HL-60 (cell line): ENCODE measurements around the gene FMN1.

Source experiments
- DNase-seq, 2 experiments: peaks; one replicate each; pipeline ENCODE4 v3.0.0-alpha.2; 2010 to 2020; ENCODE audit warnings: low read depth in 1 of 2, low spot score in 1 of 2
- H3K27ac ChIP-seq: fragments of 250-450 bp; sonication (Bioruptor Pico); replicated peaks from 2 replicates; pipeline ENCODE4 v1.5.1; 2020; ENCODE audit warnings: mild to moderate bottlenecking, moderate library complexity
- H3K27me3 ChIP-seq: fragments of 250-450 bp; sonication (Bioruptor Pico); 2 replicates; pipeline ENCODE4 v1.5.1; 2021; ENCODE audit warnings: mild to moderate bottlenecking, moderate library complexity; ENCODE audit not compliant: insufficient read depth, poor library complexity, severe bottlenecking
- H3K4me3 ChIP-seq: replicated peaks from 2 replicates; pipeline ENCODE4 v1.5.1; 2011; ENCODE audit warnings: mild to moderate bottlenecking, control low read depth, low read length; ENCODE audit not compliant: insufficient read depth
- GABPA ChIP-seq: IDR thresholded peaks from 2 replicates; pipeline ENCODE4 v1.6.1; 2012; ENCODE audit warnings: low read depth
- POLR2AphosphoS5 ChIP-seq: IDR thresholded peaks from 2 replicates; pipeline ENCODE4 v1.6.1; 2012; ENCODE audit warnings: low read depth
- SPI1 ChIP-seq: IDR thresholded peaks from 2 replicates; pipeline ENCODE4 v1.6.1; 2012; ENCODE audit warnings: low read depth, mild to moderate bottlenecking, borderline replicate concordance
- TF ChIP-seq, protein P1 (sequence below): IDR thresholded peaks from 2 replicates; pipeline ENCODE4 v1.6.1; 2012; ENCODE audit warnings: low read depth; ENCODE audit not compliant: insufficient replicate concordance
- TF ChIP-seq, protein P2 (sequence below): IDR thresholded peaks from one replicate; pipeline ENCODE4 v1.5.1; 2011; ENCODE audit warnings: low read length, control low read depth, inconsistent platforms; ENCODE audit not compliant: insufficient read depth

The FMN1 gene

DNA sequence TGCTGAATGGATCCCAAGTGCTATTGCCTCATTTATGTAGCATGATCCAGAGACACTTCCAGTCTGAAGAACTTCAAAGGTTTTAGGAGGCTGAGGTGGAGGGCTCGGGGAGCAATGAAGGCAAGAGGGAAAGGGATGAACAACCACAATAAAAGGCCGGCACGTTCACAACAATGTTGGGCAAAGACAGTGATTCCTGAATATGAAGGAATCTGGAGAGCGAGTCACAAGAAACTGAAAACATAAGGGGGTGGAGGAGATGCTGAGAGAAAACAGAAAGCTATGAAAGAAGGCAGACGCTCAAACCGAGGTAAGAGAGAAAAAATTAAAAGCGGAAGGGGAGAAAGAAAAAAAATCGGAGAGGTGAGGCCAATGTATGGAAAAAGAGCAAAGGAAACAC lies 356.6 kb downstream of the FMN1 start:
- H3K27ac ChIP-seq = no peak overlapping the region
- peaks cover 6% of the 10 kb centered on the region for H3K27me3 ChIP-seq
- TF ChIP-seq SPI1 (no peak), GABPA (no peak), POLR2AphosphoS5 (no peak)
- TF ChIP-seq, protein P1, sequence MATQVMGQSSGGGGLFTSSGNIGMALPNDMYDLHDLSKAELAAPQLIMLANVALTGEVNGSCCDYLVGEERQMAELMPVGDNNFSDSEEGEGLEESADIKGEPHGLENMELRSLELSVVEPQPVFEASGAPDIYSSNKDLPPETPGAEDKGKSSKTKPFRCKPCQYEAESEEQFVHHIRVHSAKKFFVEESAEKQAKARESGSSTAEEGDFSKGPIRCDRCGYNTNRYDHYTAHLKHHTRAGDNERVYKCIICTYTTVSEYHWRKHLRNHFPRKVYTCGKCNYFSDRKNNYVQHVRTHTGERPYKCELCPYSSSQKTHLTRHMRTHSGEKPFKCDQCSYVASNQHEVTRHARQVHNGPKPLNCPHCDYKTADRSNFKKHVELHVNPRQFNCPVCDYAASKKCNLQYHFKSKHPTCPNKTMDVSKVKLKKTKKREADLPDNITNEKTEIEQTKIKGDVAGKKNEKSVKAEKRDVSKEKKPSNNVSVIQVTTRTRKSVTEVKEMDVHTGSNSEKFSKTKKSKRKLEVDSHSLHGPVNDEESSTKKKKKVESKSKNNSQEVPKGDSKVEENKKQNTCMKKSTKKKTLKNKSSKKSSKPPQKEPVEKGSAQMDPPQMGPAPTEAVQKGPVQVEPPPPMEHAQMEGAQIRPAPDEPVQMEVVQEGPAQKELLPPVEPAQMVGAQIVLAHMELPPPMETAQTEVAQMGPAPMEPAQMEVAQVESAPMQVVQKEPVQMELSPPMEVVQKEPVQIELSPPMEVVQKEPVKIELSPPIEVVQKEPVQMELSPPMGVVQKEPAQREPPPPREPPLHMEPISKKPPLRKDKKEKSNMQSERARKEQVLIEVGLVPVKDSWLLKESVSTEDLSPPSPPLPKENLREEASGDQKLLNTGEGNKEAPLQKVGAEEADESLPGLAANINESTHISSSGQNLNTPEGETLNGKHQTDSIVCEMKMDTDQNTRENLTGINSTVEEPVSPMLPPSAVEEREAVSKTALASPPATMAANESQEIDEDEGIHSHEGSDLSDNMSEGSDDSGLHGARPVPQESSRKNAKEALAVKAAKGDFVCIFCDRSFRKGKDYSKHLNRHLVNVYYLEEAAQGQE = no peak
- TF ChIP-seq, protein P2, sequence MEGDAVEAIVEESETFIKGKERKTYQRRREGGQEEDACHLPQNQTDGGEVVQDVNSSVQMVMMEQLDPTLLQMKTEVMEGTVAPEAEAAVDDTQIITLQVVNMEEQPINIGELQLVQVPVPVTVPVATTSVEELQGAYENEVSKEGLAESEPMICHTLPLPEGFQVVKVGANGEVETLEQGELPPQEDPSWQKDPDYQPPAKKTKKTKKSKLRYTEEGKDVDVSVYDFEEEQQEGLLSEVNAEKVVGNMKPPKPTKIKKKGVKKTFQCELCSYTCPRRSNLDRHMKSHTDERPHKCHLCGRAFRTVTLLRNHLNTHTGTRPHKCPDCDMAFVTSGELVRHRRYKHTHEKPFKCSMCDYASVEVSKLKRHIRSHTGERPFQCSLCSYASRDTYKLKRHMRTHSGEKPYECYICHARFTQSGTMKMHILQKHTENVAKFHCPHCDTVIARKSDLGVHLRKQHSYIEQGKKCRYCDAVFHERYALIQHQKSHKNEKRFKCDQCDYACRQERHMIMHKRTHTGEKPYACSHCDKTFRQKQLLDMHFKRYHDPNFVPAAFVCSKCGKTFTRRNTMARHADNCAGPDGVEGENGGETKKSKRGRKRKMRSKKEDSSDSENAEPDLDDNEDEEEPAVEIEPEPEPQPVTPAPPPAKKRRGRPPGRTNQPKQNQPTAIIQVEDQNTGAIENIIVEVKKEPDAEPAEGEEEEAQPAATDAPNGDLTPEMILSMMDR = no peak
- H3K4me3 ChIP-seq = no peak overlapping the region
- no peak for DNase-seq

DNA sequence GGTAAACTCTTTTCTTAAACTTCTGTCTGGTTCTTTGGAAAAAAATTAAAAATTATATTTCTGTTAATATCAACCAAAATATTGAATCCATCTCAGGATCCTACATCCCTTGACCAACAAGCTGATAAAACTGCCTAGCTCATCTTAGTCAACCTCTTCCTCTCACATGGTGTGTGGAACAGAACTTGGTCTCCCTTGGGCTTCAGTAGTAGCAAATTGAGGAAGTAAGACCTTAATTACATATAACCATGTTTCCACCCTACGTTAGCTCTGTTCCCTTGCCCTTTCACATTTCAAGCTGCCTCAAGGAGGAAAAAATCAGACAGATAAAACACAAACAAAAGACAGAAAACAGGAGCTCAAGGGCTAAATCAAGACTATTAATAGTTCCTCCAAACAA lies 360.4 kb downstream of the FMN1 start:
- DNase-seq = peak; percentile 1 to 19

DNA sequence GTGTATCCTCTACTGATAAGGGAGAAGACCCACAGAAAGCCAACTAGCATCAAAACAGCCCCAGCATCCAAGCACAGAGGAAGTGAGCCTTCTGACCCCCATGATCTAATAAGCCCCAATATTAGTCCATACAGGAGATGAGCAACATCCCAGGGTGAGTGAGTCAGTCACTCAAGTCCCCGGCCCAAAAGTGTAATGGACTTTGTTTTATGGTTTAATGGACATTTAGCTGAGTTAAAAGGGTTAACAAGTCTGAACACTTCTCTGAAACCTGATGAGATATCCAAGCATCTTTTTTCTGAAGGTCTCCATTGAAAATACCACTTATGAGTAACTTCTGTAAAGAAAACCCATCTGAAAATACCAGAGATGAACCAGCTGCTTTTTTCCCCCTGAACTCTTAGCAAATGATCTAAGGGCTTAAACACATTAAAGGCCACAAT lies 361.1 kb downstream of the FMN1 start:
- no peak overlapping the region for H3K27ac ChIP-seq
- H3K4me3 ChIP-seq = no peak overlapping the region
- DNase-seq = no peak
- peaks cover 4% of the 10 kb centered on the region for H3K27me3 ChIP-seq
- no peak for TF ChIP-seq POLR2AphosphoS5
- TF ChIP-seq SPI1 = no peak
- TF ChIP-seq, protein P2 = no peak
- TF ChIP-seq, protein P1 = no peak
- TF ChIP-seq GABPA = no peak

More for the DNA sequence above, 360.4 kb downstream of the FMN1 start:
- H3K27me3 ChIP-seq = peaks cover 4% of the 10 kb centered on the region
- TF ChIP-seq POLR2AphosphoS5 (no peak), SPI1 (peak; percentile 14; the same call in 1 of the 2 replicates)
- H3K4me3 ChIP-seq = no peak overlapping the region
- H3K27ac ChIP-seq = no peak overlapping the region

DNA sequence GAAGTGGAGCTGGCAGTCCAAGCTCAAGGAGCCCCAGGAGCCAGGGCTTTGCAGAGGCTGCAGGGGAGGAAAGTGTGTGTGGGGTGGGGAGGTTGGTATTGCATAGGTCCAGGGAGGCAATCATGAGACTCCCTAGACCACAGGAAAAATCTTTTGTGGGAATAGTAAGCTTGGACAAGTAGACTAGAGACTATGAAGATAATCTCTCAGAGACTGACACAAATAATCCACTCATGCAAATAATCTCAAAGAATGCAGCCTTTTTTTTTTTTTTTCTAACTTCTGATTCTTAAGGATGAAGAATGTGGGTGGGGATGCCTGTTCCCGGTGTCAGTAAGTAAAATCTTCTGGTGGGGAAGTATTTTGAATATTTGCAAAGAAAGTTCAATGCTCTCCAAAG lies 363.0 kb downstream of the FMN1 start:
- DNase-seq = no peak
- Histone ChIP-seq H3K27ac (no peak overlapping the region), H3K27me3 (peaks cover 1% of the 10 kb centered on the region), H3K4me3 (no peak overlapping the region)
- TF ChIP-seq, protein P1 = no peak
- TF ChIP-seq GABPA (no peak), SPI1 (no peak), POLR2AphosphoS5 (no peak)
- TF ChIP-seq, protein P2 = no peak
